Smooth muscle cell (in vitro differentiated cells): Measurements from ENCODE around the gene ANO7. TPM values are rescaled to one million over a fixed set of nuclear protein-coding genes. Genes with fewer than 3 reads are reported as not detected.

Experiments
- DNase-seq: peaks from one replicate; lab custom pipeline; 2025; ENCODE audit not compliant: unreplicated experiment; lab: John Stamatoyannopoulos, UW
- H2AFZ ChIP-seq: fragments of 200-600 bp; sonication (generic); 2 replicates; pipeline ENCODE4 v1.6.0; 2016; ENCODE audit warnings: antibody characterized with exemption, low read depth, mild to moderate bottlenecking
- H3F3A ChIP-seq: fragments of 200-600 bp; sonication (generic); 2 replicates; pipeline ENCODE4 v1.6.0; 2017; ENCODE audit warnings: antibody characterized with exemption, low read depth
- H3K27ac ChIP-seq: fragments of 200-600 bp; sonication (generic); 2 replicates; pipeline ENCODE4 v1.5.1; 2016; ENCODE audit warnings: low read depth, mild to moderate bottlenecking
- H3K27me3 ChIP-seq: fragments of 200-600 bp; sonication (generic); 2 replicates; pipeline ENCODE4 v1.6.1; 2016; ENCODE audit warnings: low read depth, mild to moderate bottlenecking
- H3K36me3 ChIP-seq: fragments of 200-600 bp; sonication (generic); 2 replicates; pipeline ENCODE4 v1.5.1; 2016; ENCODE audit warnings: low read depth
- H3K4me1 ChIP-seq: fragments of 200-600 bp; sonication (generic); 2 replicates; pipeline ENCODE4 v1.5.1; 2016; ENCODE audit warnings: low read depth
- H3K4me2 ChIP-seq: fragments of 200-600 bp; sonication (generic); 2 replicates; pipeline ENCODE4 v1.6.0; 2016; ENCODE audit warnings: mild to moderate bottlenecking
- H3K4me3 ChIP-seq: fragments of 200-600 bp; sonication (generic); 2 replicates; pipeline ENCODE4 v1.5.1; 2016; ENCODE audit warnings: mild to moderate bottlenecking
- H3K79me2 ChIP-seq: fragments of 200-600 bp; sonication (generic); 2 replicates; pipeline ENCODE4 v1.6.0; 2016; ENCODE audit warnings: low read depth, mild to moderate bottlenecking
- H3K9ac ChIP-seq: fragments of 200-600 bp; sonication (generic); 2 replicates; pipeline ENCODE4 v1.6.0; 2016; ENCODE audit warnings: low read depth
- H3K9me3 ChIP-seq: fragments of 200-600 bp; sonication (generic); replicated peaks from 2 replicates; pipeline ENCODE4 v1.5.1; 2016; ENCODE audit warnings: low read depth
- H4K20me1 ChIP-seq: fragments of 200-600 bp; sonication (generic); 2 replicates; pipeline ENCODE4 v1.6.0; 2016; ENCODE audit warnings: low read depth
- CTCF ChIP-seq: fragments of 200-600 bp; sonication (generic); IDR thresholded peaks from 2 replicates; pipeline ENCODE4 v1.5.1; 2017; ENCODE audit warnings: borderline replicate concordance, mild to moderate bottlenecking, antibody characterized with exemption; ENCODE audit not compliant: insufficient read depth, poor library complexity, severe bottlenecking
- WGBS: methylation state at CpG from one replicate; pipeline ENCODE4 v1.1.7; 2016; ENCODE audit warnings: low lambda C conversion rate; 5-methylcytosine and 5-hydroxymethylcytosine counted together
- polyA plus RNA-seq: library from polyadenylated mRNA; unstranded; fragments of >200 nt; fragmentation: Nextera tagmentation; extraction: Ambion mirVana; gene quantifications from 2 replicates; pipeline ENCODE4 v1.2.1, GENCODE V29; 2016
- total RNA-seq: library from RNA; depleted of rRNA; stranded (reverse); fragments of >200 nt; gene quantifications from 2 replicates; pipeline ENCODE4 v1.2.3, GENCODE V29; 2014

Gene ANO7
- total and polyA plus RNA-seq, 2 experiments from 2014 or later, result 1.3 to 1.4 TPM

DNA sequence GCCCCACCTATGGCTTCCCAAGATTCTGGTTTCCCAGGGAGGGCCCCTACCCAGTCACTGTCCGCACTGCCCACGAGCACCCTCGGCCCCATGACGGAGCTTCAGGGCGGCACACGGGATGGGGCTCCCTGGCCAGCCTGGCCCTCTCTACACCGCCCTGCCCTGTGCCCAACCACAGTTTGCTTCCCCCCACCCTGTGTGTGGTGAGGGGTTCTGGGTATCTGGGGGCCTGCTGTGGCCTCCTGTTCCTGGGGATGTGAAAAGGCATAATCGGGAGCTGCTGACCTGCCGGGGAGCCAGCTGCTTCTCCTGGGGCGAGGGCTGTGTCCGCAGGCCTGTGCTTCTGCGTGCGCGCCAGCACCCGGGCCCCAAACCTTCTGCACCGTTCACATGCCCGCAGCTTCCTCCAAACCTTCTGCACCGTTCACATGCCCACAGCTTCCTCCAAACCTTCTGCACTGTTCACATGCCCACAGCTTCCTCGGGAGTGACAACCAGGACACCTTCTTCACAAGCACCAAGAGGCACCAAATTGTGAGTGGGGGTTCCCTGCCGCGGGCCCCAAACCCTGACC, 12.4 kb downstream of the ANO7 start:
- H3K27ac ChIP-seq, result no peak overlapping the region
- no peak overlapping the region for H3K4me3 ChIP-seq
- H3K9ac ChIP-seq, result no peak overlapping the region
- H3K36me3 ChIP-seq, result no peaks in the 10 kb centered on the region
- no peaks in the 10 kb centered on the region for H4K20me1 ChIP-seq
- no peaks in the 10 kb centered on the region for H3F3A ChIP-seq
- H3K4me1 ChIP-seq, result no peaks in the 10 kb centered on the region
- H3K27me3 ChIP-seq, result no peaks in the 10 kb centered on the region
- no peaks in the 10 kb centered on the region for H3K9me3 ChIP-seq
- TF ChIP-seq CTCF, result no peak
- H3K4me2 ChIP-seq, result no peak overlapping the region
- 92% methylated on average over 21 of the region's 21 CpGs for WGBS
- DNase-seq, result no peak
- H2AFZ ChIP-seq, result no peak overlapping the region
- H3K79me2 ChIP-seq, result no peaks in the 10 kb centered on the region

DNA sequence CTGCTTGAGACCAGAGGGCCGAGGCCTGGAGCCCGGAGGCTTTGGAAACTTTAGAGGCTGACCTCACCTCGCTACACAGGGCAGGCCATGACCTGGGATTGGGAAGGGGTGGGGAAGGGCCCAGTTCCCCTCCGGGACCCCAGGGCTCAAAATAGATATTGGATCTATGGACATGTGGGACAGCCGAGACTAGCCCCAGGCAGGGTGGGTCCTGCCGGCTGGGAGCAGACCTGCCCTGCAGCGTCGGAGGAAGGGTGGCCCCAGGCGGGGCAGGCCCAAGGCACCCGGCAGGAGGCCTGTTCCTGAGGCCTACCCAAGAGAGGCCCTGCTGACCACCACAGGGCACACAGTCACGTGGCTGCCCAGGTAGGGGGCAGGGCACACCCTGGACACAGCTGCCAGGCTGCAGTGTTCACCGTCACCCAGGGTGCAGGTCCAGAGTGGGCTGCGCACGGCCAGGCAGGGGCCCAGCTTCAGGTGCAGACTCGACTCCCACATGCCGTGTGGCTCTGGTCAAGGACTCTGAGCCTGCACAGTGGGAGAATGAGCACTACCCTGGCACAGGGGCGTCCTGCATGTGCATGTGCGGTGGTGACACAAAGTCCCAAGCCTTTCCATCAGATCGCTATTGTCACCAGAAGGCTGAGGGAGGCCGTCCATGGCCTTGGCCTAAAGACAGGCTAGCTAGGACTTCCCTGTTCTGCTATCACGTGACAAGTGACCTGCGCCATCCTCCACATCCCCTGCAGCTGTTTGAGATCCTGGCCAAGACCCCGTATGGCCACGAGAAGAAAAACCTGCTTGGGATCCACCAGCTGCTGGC, 13.2 kb downstream of the ANO7 start:
- WGBS, result 92% methylated on average over 24 of the region's 24 CpGs
- H3K4me3 ChIP-seq, result no peak overlapping the region
- H3K4me2 ChIP-seq, result no peak overlapping the region
- no peak for DNase-seq
- no peaks in the 10 kb centered on the region for H3K36me3 ChIP-seq
- TF ChIP-seq CTCF, result no peak
- H3K27me3 ChIP-seq, result no peaks in the 10 kb centered on the region
- no peak overlapping the region for H2AFZ ChIP-seq
- no peaks in the 10 kb centered on the region for H3K9me3 ChIP-seq
- no peaks in the 10 kb centered on the region for H3K79me2 ChIP-seq
- no peak overlapping the region for H3K9ac ChIP-seq
- no peaks in the 10 kb centered on the region for H3F3A ChIP-seq
- H4K20me1 ChIP-seq, result no peaks in the 10 kb centered on the region
- no peak overlapping the region for H3K27ac ChIP-seq
- no peaks in the 10 kb centered on the region for H3K4me1 ChIP-seq

DNA sequence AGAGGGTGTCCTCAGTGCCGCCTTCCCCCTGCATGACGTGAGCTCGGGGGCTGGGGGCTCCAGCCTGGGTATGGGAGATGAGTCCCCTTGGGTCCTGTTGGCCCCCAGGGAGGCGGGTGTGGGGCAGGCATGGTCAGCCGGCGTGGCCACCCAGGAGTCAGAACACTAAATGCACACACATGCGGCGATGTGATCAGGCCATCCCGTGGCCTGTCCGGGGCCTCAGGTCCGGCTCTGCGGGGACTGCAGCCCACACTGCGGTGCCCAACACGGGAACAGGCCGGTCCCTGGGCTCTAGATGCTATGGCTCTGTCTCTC, 13.8 kb downstream of the ANO7 start:
- no peak for DNase-seq
- Histone ChIP-seq H4K20me1 (no peaks in the 10 kb centered on the region), H3K27me3 (no peaks in the 10 kb centered on the region), H3K4me3 (no peak overlapping the region), H2AFZ (no peak overlapping the region), H3K4me2 (no peak overlapping the region), H3K9ac (no peak overlapping the region), H3K79me2 (no peaks in the 10 kb centered on the region), H3K4me1 (no peaks in the 10 kb centered on the region), H3F3A (no peaks in the 10 kb centered on the region), H3K27ac (no peak overlapping the region), H3K9me3 (no peaks in the 10 kb centered on the region), H3K36me3 (no peaks in the 10 kb centered on the region)
- WGBS, result 94% methylated on average over 15 of the region's 15 CpGs
- no peak for TF ChIP-seq CTCF

- no peaks in the 10 kb centered on the region for H3K4me1 ChIP-seq
- no peak for DNase-seq
- H3K9me3 ChIP-seq, result no peaks in the 10 kb centered on the region
- no peak overlapping the region for H3K4me3 ChIP-seq
- no peaks in the 10 kb centered on the region for H3K79me2 ChIP-seq
- no peak overlapping the region for H2AFZ ChIP-seq
- no peak for TF ChIP-seq CTCF
- no peaks in the 10 kb centered on the region for H3K36me3 ChIP-seq
- H4K20me1 ChIP-seq, result no peaks in the 10 kb centered on the region
- H3K27me3 ChIP-seq, result no peaks in the 10 kb centered on the region
- H3K27ac ChIP-seq, result no peak overlapping the region
- no peaks in the 10 kb centered on the region for H3F3A ChIP-seq
- 95% methylated on average over 9 of the region's 9 CpGs for WGBS
- no peak overlapping the region for H3K4me2 ChIP-seq
- H3K9ac ChIP-seq, result no peak overlapping the region
Observed at GRCh38 chr2:241202681-241203080, 14.2 kb downstream of the ANO7 start.
